Measurements from ENCODE around the gene ZDHHC8.

The ZDHHC8 gene

DNA sequence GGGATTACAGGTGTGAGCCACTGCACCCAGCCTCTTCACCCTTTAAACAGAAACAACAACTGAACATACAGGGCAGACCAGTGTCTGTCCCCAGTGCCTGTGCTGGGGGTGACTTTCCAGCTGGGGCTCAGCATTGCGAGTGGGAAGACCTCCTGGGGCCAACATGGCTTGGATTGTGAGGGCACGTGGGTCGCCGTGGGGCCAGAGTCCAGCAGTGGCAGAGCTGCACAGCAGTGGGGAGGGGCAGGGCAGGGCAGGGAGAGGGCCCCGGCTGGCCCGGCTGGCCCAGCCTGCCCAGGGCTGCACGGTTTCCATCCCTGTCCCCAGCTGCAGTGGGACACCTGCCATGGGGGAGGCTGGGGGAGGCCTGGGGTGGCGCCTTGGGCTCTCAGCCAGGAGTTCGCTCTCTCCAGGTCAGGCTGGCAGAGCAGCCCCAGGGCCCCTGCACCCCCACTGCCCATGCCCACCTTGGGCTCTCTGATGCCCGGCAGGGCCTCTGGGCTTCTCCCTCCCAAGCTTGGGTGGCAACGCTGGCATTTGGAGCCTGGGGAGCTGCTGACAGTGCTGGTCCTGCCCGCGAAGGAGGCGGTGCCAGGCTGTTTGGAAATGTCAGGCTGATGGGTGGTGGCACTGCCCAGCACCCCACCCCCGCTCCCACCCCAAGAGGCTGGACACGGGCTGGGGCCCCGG lies 49.7 kb downstream of the ZDHHC8 start:
- no peak for DNase-seq (ENCODE audit: low read depth)

GRCh38 chr22:20181884-20182236 lies 50.3 kb downstream of the ZDHHC8 start:
- no peak for DNase-seq (ENCODE audit: low read depth)

DNA sequence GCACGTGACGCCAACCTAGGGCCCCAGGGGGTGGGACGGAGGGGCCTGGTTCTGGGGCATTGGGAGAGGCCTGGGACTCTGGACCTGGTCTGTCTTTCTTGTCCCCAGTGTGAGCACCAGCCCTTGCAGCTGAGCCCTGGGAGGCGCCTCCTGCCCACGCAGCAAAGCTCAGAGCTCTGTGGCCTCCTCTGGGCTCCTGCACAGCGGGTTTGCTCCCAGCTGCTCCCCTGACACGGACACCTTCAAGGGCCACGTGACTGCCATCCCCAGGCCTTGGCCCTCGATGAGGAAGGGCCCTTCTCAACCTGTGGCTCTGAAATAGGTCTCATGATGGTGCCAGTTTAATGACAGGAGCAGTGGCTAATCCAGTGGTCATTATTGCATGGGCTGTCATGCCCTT lies 50.8 kb downstream of the ZDHHC8 start:
- no peak for DNase-seq (ENCODE audit: low read depth)

DNA sequence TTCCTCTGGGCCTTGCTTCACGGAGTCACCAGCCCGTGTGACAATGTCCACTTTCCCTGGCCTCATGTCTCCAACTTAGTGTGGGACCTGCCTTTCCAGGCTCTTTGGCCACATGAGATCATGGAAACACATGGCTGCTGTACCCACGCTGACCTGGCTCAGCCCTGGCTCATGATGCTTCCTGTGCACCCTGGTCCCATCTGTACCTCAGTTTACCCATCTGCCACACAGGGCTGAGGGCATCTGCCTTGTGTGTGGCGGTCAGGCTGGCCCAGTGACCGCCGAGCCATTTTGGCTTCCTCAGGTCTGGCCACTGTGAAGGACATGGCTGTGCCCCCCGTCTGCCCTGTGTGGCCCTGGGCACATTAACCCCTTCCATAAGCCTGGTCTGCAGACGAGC lies 51.5 kb downstream of the ZDHHC8 start:
- no peak for DNase-seq (ENCODE audit: low read depth)

DNA sequence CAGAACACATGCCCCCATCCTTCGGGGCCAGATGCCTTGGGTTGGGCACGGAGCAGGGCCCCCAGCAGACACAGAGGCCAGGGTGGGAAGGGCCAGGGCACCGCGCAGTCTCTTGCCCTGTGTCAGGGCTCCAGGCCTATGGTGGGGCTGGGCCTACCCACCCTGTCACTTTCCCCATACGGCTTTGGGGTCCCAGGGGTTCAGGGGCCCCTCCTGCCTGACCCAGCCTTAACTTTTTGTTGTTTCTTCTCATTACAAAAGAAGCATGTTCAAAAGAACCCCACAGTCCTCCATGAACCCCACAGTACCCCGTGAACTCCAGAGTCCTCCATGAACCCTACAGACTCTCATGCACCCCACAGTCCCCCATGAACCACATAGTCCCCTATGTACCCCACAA lies 52.2 kb downstream of the ZDHHC8 start:
- no peak for DNase-seq (ENCODE audit: low read depth)

- no peak for DNase-seq (ENCODE audit: low read depth)
Measured at GRCh38 chr22:20184501-20185165, 53.0 kb downstream of the ZDHHC8 start.

DNA sequence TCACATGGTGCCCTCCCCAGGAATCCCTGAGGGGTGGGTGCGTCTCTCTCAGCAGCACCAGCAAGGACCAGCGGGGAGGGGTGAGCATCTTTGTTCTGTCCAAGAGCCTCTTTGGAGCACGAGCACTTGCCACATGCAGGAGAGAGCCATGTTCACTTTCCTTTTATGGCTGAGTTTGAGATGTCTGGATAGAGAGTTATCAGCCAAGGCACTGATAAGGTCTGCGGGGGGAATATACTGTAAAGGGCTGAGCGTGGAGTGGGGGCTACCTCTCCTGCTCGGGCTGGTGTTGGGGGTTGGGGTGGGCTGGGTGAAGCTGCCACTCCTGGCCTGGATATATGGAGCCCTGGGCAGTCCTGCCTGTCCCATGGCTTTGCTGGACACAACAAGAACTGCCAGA lies 54.1 kb downstream of the ZDHHC8 start:
- no peak for DNase-seq (ENCODE audit: low read depth)

DNA sequence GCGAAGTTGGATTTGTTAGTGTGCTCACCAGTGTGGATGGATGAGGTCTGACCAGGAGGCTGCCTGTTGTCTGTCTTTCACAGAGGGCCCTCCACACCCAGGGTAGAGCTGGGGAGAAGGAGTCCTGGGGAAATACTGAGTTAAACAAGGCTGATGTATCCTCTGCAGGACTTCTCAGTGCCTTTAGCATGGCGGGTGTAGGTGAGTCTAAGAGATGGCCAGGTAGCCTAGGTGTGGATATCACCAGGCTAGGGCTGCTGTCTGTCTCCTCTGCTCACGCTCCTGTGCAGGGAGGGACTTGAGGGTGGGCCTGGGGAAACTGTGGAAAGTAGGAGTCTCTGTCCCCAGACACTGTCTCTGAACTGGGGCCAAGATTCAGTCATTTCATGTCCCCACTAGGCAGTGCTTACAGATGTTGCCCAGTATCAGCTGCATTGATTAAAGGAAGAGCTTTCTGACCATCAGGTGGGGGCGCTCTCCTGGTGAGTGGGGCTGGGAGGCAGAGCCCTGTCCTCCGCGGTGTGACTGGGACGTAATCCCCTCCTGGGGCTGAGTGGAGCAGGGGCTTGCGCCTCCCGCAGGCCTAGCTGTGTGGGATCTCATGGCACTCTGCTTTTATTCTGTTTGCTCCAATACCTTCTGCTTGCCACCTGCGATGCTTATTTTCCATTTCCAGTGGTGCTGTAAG lies 54.7 kb downstream of the ZDHHC8 start:
- DNase-seq (ENCODE audit: low read depth): no peak

- no peak for DNase-seq (ENCODE audit: low read depth)
Measured at GRCh38 chr22:20186871-20187546, 55.4 kb downstream of the ZDHHC8 start.

DNA sequence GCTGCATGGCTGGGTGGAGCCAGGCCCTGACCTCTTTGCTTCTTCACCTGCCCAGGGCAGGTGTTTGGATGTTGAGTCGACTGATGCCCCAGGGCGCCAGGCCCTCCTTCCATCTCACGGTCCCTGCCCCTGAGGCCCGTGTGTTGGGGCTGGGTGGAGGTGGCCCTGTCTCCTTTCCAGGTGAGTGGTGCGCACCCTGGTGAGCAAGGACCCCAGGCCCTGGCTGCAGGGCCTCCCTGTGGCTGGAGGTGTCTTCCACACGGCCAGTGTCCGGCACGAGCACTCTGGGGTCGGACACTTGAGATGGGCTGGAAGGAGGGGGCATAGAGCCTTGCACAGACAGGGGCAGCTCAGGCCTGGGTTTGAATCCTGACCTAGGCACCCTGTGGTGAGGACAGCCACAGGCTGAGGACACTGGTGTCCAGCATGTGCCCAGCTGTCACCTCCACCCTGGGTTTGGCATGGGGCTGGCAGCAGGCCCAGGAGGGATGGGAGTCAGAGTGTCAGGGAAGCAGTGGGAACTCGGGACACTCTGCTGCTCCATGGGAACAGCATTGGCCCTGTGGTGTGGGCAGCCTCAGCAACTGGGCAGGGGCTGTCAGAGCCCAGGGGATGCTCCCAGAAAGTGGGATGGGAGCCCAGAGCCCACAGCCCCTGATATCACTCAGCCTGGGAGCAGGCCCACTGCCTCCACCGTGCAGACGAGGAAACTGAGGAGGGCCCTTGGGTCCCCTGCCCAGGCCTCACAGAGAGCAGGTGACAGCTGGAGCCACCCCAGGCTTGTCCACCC lies 56.4 kb downstream of the ZDHHC8 start:
- no peak for DNase-seq (ENCODE audit: low read depth)

DNA sequence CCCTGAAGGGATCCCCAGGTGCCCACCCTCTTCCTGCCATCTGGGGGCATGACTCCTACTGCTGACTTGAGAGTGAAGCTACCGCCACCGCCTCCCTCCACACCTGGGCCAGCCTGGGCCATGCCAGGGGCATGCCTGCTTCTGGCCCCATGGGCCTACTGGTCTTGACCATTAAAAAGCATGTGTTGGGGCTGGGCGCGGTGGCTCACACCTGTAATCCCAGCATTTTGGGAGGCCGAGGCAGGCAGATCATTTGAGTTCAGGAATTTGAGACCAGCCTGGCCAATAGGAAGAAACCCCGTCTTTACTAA lies 56.9 kb downstream of the ZDHHC8 start:
- no peak for DNase-seq (ENCODE audit: low read depth)

DNA sequence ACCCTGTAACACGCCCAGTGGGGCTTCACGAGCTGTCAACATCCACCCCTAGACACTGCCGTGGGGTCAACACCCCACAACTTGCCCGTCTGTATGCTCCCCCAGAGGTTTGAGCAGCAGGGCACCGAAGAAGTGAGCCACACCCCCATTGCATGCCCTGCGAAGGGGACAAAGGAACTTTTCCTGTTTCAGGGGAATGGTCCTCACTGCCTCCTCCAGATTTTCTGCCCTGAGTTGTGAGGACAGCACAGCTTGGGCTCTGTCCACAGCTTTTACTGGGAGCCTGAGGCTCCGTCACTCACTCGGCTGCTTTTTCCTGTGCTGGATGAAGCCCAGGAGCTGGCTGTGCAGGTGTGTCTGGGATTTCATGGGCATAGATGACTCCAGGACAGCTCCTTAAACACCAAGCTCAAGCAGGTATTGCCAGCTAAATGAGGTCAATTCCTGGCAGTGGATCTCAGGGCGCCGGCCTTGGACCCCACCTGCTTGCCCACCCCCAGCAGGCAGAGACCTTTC lies 59.5 kb downstream of the ZDHHC8 start:
- DNase-seq (ENCODE audit: low read depth): no peak

DNA sequence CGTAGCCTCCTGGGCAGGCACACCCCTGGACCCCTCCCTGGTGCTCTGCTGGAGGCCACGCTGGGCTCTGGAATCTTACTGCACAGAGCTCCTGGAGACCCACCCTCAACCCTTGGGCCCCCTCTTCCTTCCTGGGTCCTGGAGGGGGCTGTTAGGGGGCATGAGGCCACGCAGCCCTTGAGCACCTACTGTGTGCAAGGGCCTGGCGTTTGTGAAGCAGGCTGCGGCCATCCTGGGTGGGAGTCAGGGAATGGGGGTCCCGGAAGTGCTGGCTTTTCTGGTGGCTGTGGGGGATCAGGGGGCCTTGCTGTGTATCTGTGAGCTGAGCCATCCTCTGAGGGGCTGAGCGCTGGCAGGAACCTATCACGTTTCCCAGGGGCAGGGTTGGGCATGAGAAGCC lies 60.2 kb downstream of the ZDHHC8 start:
- no peak for DNase-seq (ENCODE audit: low read depth)

DNA sequence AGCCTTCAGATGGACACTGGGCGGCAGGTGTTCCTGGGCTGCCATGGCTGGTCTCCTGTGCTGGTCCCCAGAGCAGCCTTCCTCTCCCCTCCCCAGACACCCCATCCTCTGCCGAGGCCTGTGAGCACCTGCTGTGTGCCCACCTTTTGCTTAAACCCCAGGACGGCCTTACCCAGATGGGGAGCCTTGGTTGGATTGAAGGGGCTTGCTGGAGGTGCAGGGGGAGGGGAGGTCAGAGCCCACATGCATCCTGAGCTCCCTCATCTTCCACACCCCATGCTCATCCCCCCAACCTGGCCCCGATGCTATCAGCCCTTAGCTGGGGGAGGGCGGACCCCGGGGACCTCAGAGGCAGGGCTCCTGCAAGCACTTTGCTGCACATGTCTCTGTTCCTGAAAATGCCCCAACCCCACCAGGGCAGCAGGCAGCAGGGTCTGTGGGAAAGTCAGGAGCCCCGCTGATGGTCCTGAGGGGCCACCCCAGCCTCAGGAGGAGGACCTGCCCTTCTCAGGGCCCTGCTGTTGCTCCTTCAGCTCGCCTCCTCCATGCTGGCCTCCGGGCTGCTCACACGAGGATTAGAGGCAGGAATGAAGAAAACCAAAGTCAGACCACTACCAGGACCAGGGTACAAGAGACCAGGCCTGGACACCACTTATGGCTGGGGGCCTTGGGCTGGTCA lies 60.8 kb downstream of the ZDHHC8 start:
- no peak for DNase-seq (ENCODE audit: low read depth)

GRCh38 chr22:20192972-20193760 lies 61.6 kb downstream of the ZDHHC8 start:
- DNase-seq (ENCODE audit: low read depth): no peak

- no peak for DNase-seq (ENCODE audit: low read depth)
Measured at GRCh38 chr22:20193761-20194494, 62.3 kb downstream of the ZDHHC8 start.

GRCh38 chr22:20194681-20195593 lies 63.3 kb downstream of the ZDHHC8 start:
- DNase-seq (ENCODE audit: low read depth): no peak

DNA sequence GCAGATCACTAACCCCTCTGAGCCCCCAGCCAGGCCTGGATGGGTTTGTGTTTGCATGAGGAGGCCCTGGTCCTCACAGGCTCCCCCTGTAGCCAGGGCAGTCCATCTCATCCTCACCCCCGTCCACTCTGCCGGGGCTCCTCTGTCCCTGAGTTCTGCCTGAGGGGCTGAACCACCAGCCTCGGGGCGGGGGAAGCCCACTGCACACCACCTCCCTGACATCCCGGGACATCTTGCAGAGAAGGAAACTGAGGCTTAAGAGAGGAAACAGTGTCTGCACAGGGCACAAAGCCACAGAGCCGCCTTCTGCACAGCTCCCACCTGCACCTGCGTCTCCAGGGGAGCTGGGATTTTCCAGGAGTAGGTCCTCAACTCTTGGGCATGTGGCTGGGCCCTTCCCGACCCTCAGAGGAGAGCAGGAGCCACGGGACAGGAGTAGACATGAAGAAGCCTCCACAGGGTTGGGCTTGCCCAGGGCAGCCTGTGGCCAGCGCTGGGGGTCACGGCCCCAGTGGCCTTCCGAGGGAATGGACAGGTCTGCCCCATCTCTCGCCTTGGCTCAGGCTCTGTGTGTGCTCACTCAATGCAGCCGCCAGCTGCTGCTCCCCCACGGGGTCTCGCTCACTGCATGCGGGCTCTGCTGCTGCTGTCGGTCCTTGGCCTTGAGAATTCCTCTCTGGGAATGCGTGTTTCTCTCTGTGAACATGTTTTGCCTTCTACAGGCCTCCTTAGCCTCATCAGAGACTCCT lies 64.7 kb downstream of the ZDHHC8 start:
- no peak for DNase-seq (ENCODE audit: low read depth)
